HG02763 (cell line): ENCODE data around the gene SDHC.
"Not testable (repeated sequence)": the region's sequence is repeated elsewhere in the genome, so short reads cannot be mapped to it uniquely, and the experiment has no call there.

Experiments
- ATAC-seq: cut with Tn5 transposase; IDR thresholded peaks from one replicate; pipeline ENCODE4 v1.9.1; 2021; ENCODE audit warnings: mild to moderate bottlenecking, moderate library complexity; ENCODE audit not compliant: unreplicated experiment

The SDHC gene

GRCh38 chr1:161309868-161310267 lies 4.3 kb upstream of the SDHC start, which contains the start of gene MPZ:
MPZ (minus strand) TSS chr1:161309968; CDS start chr1:161309905, 63 bp downstream.
- no peak for ATAC-seq

DNA sequence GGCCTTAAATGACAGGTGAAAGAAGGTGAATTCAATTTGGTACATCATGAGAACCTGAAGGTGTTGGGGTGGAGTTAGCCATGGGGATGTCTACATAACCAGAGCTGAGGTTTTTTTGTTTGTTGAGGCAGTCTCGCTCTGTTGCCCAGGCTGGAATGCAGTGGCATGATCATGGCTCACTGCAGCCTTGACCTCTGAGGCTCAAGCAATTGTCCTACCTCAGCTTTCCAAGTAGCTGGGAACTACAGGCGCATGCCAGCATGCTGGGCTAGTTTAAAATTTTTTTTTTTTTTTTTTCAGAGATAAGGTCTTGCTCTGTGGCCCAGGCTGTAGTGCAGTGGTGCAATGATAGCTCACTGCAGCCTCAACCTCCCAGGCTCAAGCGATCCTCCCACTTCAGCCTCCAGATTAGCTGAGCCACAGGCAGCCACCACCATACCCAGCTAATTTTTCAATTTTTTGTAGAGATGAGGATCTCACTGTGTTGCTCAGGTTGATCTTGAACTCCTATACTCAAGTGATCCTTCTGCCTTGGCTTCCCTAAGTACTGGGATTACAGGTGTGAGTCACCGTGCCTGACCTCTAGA lies 2.5 kb upstream of the SDHC start:
- no peak for ATAC-seq

DNA sequence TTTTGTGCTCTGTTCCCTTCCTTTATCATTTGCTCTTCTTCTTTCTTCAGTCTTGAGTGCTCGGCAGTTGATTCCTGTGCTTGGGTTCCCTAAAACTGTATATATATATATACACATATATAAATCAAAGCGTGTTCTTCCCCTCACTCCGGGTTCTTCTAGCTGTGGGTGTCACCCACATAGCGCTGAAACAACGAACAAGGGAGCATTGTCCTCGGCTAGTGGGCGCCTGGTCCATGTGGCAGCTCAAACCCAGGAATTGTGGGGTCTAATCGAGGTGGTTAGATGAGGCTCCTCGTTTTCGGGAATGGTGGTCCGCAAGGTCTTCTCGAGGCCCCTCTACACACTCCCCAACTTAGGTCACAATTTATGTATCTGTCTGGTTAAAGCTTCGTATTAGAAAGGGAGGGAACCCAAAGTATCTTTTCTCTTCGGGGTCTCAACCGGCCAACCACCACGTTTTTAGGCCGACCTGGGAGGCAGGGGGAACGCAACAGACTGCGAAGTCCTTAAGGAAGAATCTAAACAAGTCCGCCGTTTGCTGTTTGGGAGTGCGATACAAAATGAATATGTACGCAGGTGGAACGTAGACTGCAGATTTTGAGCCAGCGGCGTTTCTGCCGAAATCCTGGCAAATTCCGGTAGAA lies 504 bp upstream of the SDHC start:
- peak; percentile 12 for ATAC-seq

GRCh38 chr1:161315841-161316674 lies 1.9 kb downstream of the SDHC start:
- ATAC-seq: not testable (repeated sequence)

DNA sequence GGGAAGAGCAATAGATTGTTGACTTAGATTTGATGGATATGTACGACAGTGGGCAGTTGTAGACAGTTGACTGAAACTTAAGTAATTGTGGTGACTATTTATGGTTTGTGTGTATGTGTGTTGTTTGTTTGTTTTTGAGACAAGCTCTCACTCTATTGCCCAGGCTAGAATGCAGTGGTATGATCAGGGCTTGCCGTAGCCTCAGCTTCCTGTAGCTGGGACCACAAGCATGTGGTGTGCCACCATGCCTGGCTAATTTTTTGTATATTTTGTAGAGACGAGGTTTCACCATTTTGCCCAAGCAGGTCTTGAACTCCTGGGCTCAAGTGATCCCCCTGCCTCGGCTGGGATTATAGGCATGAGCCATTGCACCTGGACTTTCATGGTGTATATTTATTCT lies 9.8 kb downstream of the SDHC start:
- no peak for ATAC-seq

GRCh38 chr1:161330346-161330745 lies 16.2 kb downstream of the SDHC start:
- no peak for ATAC-seq

DNA sequence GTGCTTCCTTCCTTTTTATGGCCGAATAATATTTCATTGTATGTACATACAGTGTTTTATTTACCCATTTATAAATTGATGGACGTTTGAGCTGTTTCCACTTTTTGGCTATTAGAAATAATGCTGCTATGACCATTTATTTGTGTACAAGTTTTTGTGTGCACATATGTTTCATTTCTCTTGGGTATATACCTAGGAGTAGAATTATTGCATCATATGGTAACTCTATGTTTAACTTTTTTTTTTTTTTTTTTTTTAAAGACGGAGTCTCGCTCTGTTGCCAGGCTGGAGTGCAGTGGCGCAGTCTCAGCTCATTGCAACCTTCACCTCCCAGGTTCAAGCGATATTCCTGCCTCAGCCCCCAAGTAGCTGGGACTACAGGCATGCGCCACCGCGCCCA lies 19.0 kb downstream of the SDHC start:
- ATAC-seq: no peak

DNA sequence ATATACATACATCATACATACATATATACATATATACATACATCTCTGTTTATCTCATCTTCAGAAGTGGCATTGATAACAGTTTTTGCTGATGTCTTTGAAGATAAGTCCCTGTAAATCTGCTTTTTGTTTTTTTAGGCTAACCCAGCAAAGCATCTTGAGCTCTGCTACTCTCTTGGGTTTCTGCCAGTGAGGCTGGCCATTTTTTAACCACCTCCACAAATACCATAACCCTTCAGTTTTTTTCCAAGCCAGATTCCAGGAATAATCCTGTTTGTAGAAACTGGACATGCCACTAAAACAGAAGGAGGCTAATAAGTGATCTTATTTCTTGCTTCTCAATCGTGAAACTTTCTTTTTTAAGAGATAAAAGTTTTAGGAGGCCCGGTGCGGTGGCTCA lies 21.6 kb downstream of the SDHC start:
- ATAC-seq: no peak

- no peak for ATAC-seq
These were observed 28.0 kb downstream of the SDHC start for GRCh38 chr1:161342177-161342576.

DNA sequence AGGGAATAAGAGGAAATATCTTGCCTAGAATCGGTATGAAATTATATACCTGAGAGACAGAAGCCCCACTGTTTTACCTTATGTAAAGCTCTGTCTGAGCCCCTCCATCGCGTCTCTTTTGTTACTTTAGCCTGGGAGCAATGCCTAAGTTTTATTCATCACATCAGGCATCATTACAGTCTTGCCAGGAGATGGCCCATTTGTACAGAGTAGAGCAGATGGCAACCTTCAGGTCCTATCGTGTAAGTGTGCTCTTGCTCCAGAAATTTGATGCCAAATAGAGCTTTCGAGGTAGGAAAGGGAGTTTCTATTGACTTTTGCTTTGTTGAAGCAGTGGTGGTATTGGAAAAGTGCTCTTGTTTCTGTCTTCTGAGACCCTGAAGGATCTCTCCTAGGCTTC lies 28.6 kb downstream of the SDHC start:
- ATAC-seq: no peak

DNA sequence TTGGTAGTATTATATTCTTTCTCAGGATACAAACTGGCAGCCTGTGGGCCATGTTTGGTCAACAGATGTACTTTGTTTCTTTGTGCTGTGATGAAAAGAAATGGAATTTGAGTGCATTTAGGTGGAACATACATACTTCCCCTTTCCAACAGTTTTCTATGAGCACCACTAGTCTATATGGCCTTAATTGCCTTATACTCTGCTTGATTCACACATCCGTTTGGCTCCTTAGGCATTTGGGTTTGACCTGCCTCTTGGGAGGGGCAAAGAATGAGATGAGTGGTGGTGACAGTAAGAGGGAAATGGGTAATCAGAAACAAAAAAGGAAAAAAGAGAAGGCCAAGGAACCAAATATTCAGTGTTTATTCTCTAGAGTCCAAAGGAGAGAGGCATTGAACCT lies 36.5 kb downstream of the SDHC start:
- no peak for ATAC-seq

GRCh38 chr1:161351482-161351881 lies 37.3 kb downstream of the SDHC start:
- ATAC-seq: no peak

GRCh38 chr1:161357073-161357472 lies 42.9 kb downstream of the SDHC start:
- no peak for ATAC-seq

DNA sequence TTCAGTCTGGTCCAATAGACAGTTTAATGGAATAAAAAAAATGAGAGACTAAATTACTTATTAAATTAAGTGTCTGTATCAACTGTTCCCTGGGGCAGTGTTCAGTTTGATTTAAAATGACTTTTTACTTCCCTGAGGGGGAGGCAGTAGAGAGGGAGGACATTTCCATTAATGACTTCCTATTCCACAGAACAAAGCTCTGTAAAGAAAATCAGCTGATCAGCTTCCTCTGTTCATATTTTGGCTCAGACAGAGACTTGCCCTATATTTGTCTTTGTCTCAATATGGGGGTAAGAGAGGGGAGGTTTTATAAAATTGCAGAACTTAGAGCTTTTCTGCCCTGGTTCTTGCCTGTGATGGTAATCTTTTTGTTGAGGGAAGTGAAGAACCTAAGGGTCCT lies 45.1 kb downstream of the SDHC start:
- no peak for ATAC-seq

- no peak for ATAC-seq
These were observed 50.2 kb downstream of the SDHC start for GRCh38 chr1:161364332-161364731.

DNA sequence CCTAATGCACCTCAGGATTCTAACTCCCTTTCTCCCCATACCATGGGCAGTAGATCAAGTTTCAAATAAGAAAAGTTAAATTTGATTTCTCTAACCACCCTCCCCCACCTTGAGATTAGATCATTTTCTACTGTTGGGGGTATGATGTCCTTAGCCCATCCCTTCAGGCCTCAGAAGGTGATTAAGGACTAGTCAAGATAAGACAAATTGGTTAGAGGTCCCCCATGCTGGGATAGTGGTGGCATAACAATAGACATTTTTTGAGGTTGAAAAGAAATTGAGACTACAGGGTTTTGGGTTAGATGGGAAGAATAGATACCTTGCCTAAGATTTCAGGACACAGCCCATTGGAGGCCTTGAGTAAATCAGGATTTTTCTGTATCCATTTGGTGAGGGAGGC lies 51.0 kb downstream of the SDHC start:
- no peak for ATAC-seq

DNA sequence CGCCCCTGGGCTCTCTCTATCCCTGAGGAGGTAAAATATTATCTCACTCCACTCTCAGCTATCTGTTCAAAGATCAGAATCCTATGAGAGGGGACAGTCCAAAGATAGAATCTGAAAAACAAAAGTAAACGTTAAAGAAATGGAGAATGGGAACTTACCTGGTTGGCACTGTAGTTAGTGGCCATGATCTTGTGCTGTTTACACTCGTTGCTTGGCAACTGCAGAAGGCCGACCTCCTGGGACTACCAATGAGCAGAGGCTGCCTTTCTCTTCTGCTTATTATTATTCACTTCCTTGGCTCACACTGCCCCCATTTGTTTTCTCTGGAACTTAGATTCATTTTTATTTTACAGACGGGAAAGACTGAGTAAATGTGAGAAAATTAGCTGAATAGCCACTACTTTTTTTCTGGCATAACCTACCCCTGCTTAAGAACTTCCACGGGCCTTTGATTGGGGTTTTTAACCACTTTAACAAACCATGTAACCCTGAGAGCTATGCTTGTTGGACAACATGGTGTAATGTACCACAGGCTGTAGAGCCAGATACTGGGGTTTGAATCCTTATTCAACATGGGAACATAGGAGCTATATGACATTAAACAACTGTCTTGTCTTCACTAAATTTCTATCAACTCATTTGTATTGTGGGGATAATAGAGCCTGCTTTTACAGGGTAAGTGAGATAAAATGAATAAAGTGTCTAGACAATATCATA lies 53.7 kb downstream of the SDHC start, which contains the start of gene CFAP126:
Gene CFAP126 (minus strand): TSS at position 193 of the 717 bp plus-strand sequence. CDS start 8 bp downstream, at position 185.
- ATAC-seq: peak; percentile 78

DNA sequence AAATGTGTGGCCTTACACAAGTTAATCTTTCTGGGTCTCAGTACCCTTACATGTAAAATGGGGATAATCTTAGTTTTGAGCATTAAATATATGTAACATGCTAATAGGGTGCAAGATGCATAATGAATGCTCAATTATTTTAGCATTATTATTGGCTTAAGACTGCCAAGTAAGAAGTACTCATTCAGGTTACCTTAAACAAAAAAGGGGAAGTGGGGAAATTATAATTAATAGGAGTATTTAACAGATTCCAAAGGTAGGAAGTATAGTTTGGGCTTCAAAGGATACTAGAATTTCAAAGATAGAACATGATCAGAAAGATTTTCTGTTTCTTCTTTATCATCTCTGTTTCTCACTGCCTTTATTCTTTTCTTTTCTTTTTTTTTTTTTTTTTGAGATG lies 59.3 kb downstream of the SDHC start:
- ATAC-seq: no peak

DNA sequence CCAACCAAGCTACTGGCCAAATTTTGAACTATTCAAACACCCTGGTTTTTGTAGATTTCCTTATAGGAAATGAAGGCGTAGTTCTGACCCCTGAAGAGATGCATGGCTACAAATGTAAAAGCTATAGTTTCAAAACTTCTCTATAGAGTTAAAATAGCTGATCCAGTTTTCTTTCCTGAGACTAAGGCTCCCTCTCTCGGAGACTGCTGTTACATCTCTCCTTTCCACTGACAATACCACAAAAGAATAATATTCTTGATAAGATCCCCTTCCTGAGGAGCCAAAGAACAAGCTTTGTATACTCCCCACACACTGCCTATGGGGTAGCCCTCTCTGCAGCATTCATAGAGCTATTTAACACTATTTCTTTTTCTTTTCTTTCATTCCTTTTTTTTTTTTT lies 60.2 kb downstream of the SDHC start:
- no peak for ATAC-seq

DNA sequence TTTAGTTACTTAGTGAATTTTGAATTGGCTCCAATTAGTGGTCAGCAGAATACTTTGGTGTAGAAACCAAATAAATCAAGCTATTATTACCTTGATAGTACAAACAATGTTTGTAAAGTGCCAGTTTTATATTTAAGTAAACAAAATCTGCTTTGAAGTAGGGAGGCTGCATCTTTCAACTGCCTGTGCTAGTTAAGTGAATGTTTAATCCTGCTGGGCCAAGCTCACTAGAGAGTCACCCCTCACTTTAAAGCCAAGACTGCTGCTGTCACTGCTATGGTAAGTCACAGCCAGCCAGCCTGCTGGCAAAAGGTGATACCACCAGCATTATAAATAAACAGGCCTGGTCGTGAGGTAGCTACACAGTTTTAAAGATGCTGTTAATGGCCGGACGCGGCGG lies 63.8 kb downstream of the SDHC start:
- no peak for ATAC-seq

DNA sequence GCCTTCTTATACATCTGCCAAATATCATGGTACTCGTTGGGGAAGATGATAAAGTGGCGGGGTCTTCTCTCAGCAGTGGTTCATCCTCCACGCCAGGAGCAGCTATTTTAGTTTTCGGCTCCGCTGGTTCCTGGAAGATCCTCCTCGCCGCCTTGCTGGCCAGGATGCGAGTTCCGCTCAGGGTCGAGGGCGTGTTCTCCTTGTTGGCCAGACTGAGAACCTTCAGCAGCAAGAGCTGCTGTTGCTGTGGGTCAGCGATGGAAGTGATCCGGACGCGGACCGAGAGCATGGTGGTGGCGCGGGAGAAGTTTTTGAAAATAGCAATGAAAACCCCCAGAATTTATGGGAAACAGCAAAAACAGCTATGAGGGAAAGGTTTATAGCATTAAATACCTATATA lies 64.9 kb downstream of the SDHC start:
- ATAC-seq: no peak
